Suprapubic skin (tissue), 4 donors: ENCODE data around the gene ICAM2.

Source experiments
- CTCF ChIP-seq, 2 donors: fragments of 200-600 bp in 1 of 2; fragments of 450-650 bp in 1 of 2; sonication (generic) in 1 of 2; IDR thresholded peaks; one replicate each; pipeline ENCODE4 v1.5.1; 2016 to 2019; ENCODE audit warnings: antibody characterized with exemption in 2 of 2, mild to moderate bottlenecking in 1 of 2, moderate library complexity in 1 of 2
- EP300 ChIP-seq: sonication (generic); formaldehyde crosslinking; IDR thresholded peaks from one replicate; pipeline ENCODE4 v1.6.1; 2017; ENCODE audit warnings: antibody characterized with exemption
- POLR2A ChIP-seq, 2 donors: fragments of 450-650 bp; IDR thresholded peaks; one replicate each; pipeline ENCODE4 v1.6.1; 2017; ENCODE audit warnings: antibody characterized with exemption in 2 of 2, mild to moderate bottlenecking in 2 of 2, moderate library complexity in 2 of 2
- POLR2AphosphoS5 ChIP-seq, 3 donors: sonication (generic); formaldehyde crosslinking; IDR thresholded peaks; one replicate each; pipeline ENCODE4 v1.6.1; 2017; ENCODE audit warnings: antibody characterized with exemption in 3 of 3

- TF ChIP-seq CTCF (IDR thresholded peaks at IDR 0.05): no peak
- TF ChIP-seq EP300: no peak
- TF ChIP-seq POLR2A (IDR thresholded peaks at IDR 0.05): no peak
- no peak for TF ChIP-seq POLR2AphosphoS5 (IDR thresholded peaks at IDR 0.05)
These were observed 65.2 kb downstream of the ICAM2 start for GRCh38 chr17:63955232-63955631.
